ENCODE measurements around the gene DSP. TPM values are rescaled to one million over a fixed set of nuclear protein-coding genes. Genes with fewer than 3 reads are reported as not detected.

Gene DSP
- total RNA-seq (under 1 TPM; 0.25 to 0.49 (median 0.36) TPM), polyA plus RNA-seq (under 1 TPM; 0.10 to 0.26 (median 0.11) TPM)
- long read RNA-seq, donor 1 = 0 reads
- long read RNA-seq, donor 2, partial matches to known transcripts = 1 of 1 reads
- long read RNA-seq, donor 2, other reads (novel, unspliced or antisense) = 0 of 1 reads

- ATAC-seq (peak; percentile 13 to 58 (median 42)), DNase-seq (peak; percentile 23 to 51)
- H3K36me3 ChIP-seq (ENCODE audit: insufficient read depth in 1 of 2, low read depth in 1 of 2) = no peaks in the 10 kb centered on the region
- 1 to 2% (median 1%) methylated on average over 66 to 105 of the region's 105 CpGs for WGBS, 3 donors
- peaks cover 0 to 96% (median 30%) of the 10 kb centered on the region in 3 donors for H3K27me3 ChIP-seq (ENCODE audit: insufficient read depth in 3 of 3, low read length in 2 of 3)
- peak within 1 kb of the TSS; percentile 71 for H3K4me3 ChIP-seq
- H3K27ac ChIP-seq = no peak within 1 kb of the TSS
- H3K9me3 ChIP-seq = no peaks in the 10 kb centered on the region
- peaks cover 4% of the 10 kb centered on the region for H3K4me1 ChIP-seq
- TF ChIP-seq CTCF (IDR thresholded peaks at IDR 0.05) = no peak
- intact Hi-C loops (cut with DNase I) = no loop called here
Measured at GRCh38 chr6:7541175-7542064, at the start of gene DSP. Gene DSP (plus strand): TSS chr6:7541671. CDS start chr6:7541916, 245 bp downstream.

GRCh38 chr6:7493866-7494265 lies 47.6 kb upstream of the DSP start:
- ATAC-seq = no peak
- no peak overlapping the region for H3K27ac ChIP-seq
- intact Hi-C loops (cut with DNase I) = no loop called here
- H3K4me3 ChIP-seq = no peak overlapping the region
- no peak for DNase-seq
- no peaks in the 10 kb centered on the region for H3K27me3 ChIP-seq (ENCODE audit: insufficient read depth in 3 of 3, low read length in 2 of 3)
- TF ChIP-seq CTCF (IDR thresholded peaks at IDR 0.05) = no peak
- H3K36me3 ChIP-seq (ENCODE audit: insufficient read depth in 1 of 2, low read depth in 1 of 2) = no peaks in the 10 kb centered on the region
- peaks cover 7% of the 10 kb centered on the region for H3K9me3 ChIP-seq
- H3K4me1 ChIP-seq = no peaks in the 10 kb centered on the region
- 82 to 85% (median 84%) methylated on average over 2 of the region's 2 CpGs for WGBS, 3 donors

- Histone ChIP-seq H3K9me3 (peaks cover 7% of the 10 kb centered on the region), H3K27me3 (ENCODE audit: insufficient read depth in 3 of 3, low read length in 2 of 3) (no peaks in the 10 kb centered on the region), H3K4me3 (no peak overlapping the region), H3K4me1 (no peaks in the 10 kb centered on the region), H3K27ac (no peak overlapping the region), H3K36me3 (ENCODE audit: insufficient read depth in 1 of 2, low read depth in 1 of 2) (no peaks in the 10 kb centered on the region)
- WGBS, 3 donors = 86 to 90% (median 88%) methylated on average over 7 of the region's 7 CpGs
- intact Hi-C loops (cut with DNase I) = no loop called here
- ATAC-seq (no peak), DNase-seq (no peak)
- no peak for TF ChIP-seq CTCF (IDR thresholded peaks at IDR 0.05)
Measured at GRCh38 chr6:7494638-7495037, 46.8 kb upstream of the DSP start.

GRCh38 chr6:7496266-7496875 lies 45.1 kb upstream of the DSP start:
- Histone ChIP-seq H3K27me3 (ENCODE audit: insufficient read depth in 3 of 3, low read length in 2 of 3) (no peaks in the 10 kb centered on the region), H3K4me3 (no peak overlapping the region), H3K9me3 (peaks cover 7% of the 10 kb centered on the region), H3K4me1 (no peaks in the 10 kb centered on the region), H3K36me3 (ENCODE audit: insufficient read depth in 1 of 2, low read depth in 1 of 2) (no peaks in the 10 kb centered on the region), H3K27ac (no peak overlapping the region)
- ATAC-seq (no peak), DNase-seq (no peak)
- no peak for TF ChIP-seq CTCF (IDR thresholded peaks at IDR 0.05)
- intact Hi-C loops (cut with DNase I) = no loop called here
- 57 to 66% (median 61%) methylated on average over 12 of the region's 12 CpGs for WGBS, 3 donors

All from psoas muscle (tissue), 8 donors.